H1 (cell line): ENCODE measurements around the gene RHOBTB1. TPM values are rescaled to one million over a fixed set of nuclear protein-coding genes. Genes with fewer than 3 reads are reported as not detected.

Experiments used
- CBX8 ChIP-seq: fragments of 300-800, 300-1000 bp; sonication (generic); IDR thresholded peaks from 2 replicates; pipeline ENCODE4 v1.7.1; 2016; ENCODE audit warnings: low read depth, low read length, borderline replicate concordance
- CHD7 ChIP-seq: fragments of 300-600 bp; sonication (generic); IDR thresholded peaks from 2 replicates; pipeline ENCODE4 v1.7.1; 2012; ENCODE audit warnings: low read length, moderate library complexity, mild to moderate bottlenecking, inconsistent platforms; ENCODE audit not compliant: insufficient replicate concordance
- POU5F1 ChIP-seq: IDR thresholded peaks from 2 replicates; pipeline ENCODE4 v1.6.1; 2011; ENCODE audit warnings: low read depth, mild to moderate bottlenecking, low read length, moderate library complexity
- SIRT6 ChIP-seq: IDR thresholded peaks from one replicate; pipeline ENCODE4 v1.7.1; 2012; ENCODE audit warnings: low read length, inconsistent platforms
- ZNF274 ChIP-seq: IDR thresholded peaks from 2 replicates; pipeline ENCODE4 v1.7.0; 2012; ENCODE audit warnings: low read length, borderline replicate concordance; ENCODE audit errors: extremely low read depth
- polyA plus RNA-seq, 7 experiments: library from polyadenylated mRNA; depleted of rRNA in 3 of 7; stranded (reverse) in 5 of 7; unstranded in 2 of 7; fragments of >200 nt in 5 of 7; fragments of 200-250 nt in 2 of 7; gene quantifications; 1 replicate in 5 of 7; 2 replicates in 1 of 7; 4 replicates in 1 of 7; pipeline versions ENCODE4 v1.2.1 to v1.2.3, GENCODE V29; 2011 to 2013; ENCODE audit warnings: missing spikeins in 2 of 7, mixed read lengths in 2 of 7
- total RNA-seq: library from RNA; stranded (reverse); fragmentation: NEBNext Ultra II Directional; extraction: Animal tissue kit (Norgen Biotek cat#: 25700); gene quantifications from 2 replicates; pipeline ENCODE4 v1.2.1, GENCODE V29; 2021
- TF ChIP-seq, protein P1 (sequence below): IDR thresholded peaks from 2 replicates; pipeline ENCODE4 v1.6.1; 2011; ENCODE audit warnings: low read length, improper control_type of control experiment

RHOBTB1 gene
- total and polyA plus RNA-seq, 2 of the 8 experiments (the other 6 are each of a cell fraction or from before 2014, with no cell fraction given), result 6.1 to 7.4 TPM

DNA sequence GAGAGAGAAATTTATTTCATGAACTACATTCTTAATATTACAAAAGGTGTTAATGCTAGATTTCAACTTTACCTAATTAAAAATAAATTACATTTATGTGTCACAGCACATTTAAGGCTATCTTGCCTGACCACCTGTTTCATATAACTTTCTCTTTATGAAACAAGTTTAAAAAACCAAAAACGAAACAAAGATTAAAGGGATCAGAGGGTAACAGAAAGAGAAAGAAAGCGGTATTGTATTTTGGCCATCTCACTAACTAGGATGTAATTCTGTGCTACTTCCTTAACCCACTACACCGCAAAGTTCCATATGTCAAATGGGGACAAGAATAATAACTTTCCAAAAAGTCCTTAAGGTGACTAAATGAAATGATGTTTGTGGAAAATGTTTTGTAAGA, 6.3 kb upstream of the RHOBTB1 start (continued):
- TF ChIP-seq CHD7, result no peak
- TF ChIP-seq, protein P1, sequence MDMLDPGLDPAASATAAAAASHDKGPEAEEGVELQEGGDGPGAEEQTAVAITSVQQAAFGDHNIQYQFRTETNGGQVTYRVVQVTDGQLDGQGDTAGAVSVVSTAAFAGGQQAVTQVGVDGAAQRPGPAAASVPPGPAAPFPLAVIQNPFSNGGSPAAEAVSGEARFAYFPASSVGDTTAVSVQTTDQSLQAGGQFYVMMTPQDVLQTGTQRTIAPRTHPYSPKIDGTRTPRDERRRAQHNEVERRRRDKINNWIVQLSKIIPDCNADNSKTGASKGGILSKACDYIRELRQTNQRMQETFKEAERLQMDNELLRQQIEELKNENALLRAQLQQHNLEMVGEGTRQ, result no peak
- no peak for TF ChIP-seq ZNF274
- no peak for TF ChIP-seq SIRT6
- TF ChIP-seq CBX8, result no peak
- TF ChIP-seq POU5F1, result no peak
